HepG2 (cell line): ENCODE results near the gene SAP25. TPM values are rescaled to one million over a fixed set of nuclear protein-coding genes. Genes with fewer than 3 reads are reported as not detected.

Experiments
- ATAC-seq: fragments of 200-7000 bp; cut with Tn5 transposase; 3 replicates; pipeline ENCODE4 v1.9.1; 2020; ENCODE audit warnings: mild to moderate bottlenecking, moderate library complexity
- BruUV-seq: library from RNA; stranded (reverse); fragments of 400-500 nt; replicated peaks from 2 replicates; lab custom pipeline; 2021; lab: Mats Ljungman, UMichigan
- CTCF ChIA-PET: fragments of 300-600 bp; formaldehyde crosslinking; extraction: SDS; loops from one replicate; lab custom pipeline; 2021; ENCODE audit warnings: low total read pairs, inconsistent platforms, low intra/inter-chr PET ratio; lab: Yijun Ruan, JAX
- POLR2A ChIA-PET: fragments of 350-600 bp; sonication (Branson Sonifier 250); formaldehyde crosslinking; loops from one replicate; lab custom pipeline; 2020; ENCODE audit warnings: antibody characterized with exemption, inconsistent platforms; lab: Yijun Ruan, JAX
- DNase-seq: peaks from one replicate; pipeline ENCODE4 v3.0.0-alpha.2; 2015; ENCODE audit warnings: low spot score
- FAIRE-seq: peaks from 3 replicates; lab custom pipeline; 2011; peaks lifted over from hg19 to GRCh38; lab: Jason Lieb, UNC
- H2AFZ ChIP-seq: one replicate; pipeline ENCODE4 v1.6.1; 2011; ENCODE audit warnings: low read length, inconsistent platforms
- H3K27ac ChIP-seq: fragments of 300-600 bp; 3 replicates; pipeline ENCODE4 v1.8.0; 2011; ENCODE audit warnings: mixed run types, mild to moderate bottlenecking, mixed read lengths, low read length, inconsistent platforms; ENCODE audit not compliant: insufficient read depth; ENCODE audit errors: extremely low read length
- H3K27me3 ChIP-seq, 2 experiments: fragments of 200-600 bp in 1 of 2; 2 replicates in 1 of 2; 3 replicates in 1 of 2; pipeline versions ENCODE4 v1.6.0 to v1.8.0; 2011; ENCODE audit warnings: low read length in 2 of 2, mild to moderate bottlenecking in 2 of 2, moderate library complexity in 2 of 2, inconsistent platforms in 1 of 2; ENCODE audit not compliant: insufficient read depth in 2 of 2, control insufficient read depth in 1 of 2
- H3K36me3 ChIP-seq, 2 experiments: fragments of 200-600 bp in 1 of 2; replicated peaks in 1 of 2; 2 replicates in 1 of 2; 3 replicates in 1 of 2; pipeline versions ENCODE4 v1.5.1 to v1.8.0; 2011; ENCODE audit warnings: low read length in 2 of 2, inconsistent platforms in 1 of 2; ENCODE audit not compliant: insufficient read depth in 2 of 2, control insufficient read depth in 1 of 2
- H3K4me1 ChIP-seq: 2 replicates; pipeline ENCODE4 v1.5.1; 2012; ENCODE audit warnings: low read length, inconsistent platforms; ENCODE audit not compliant: insufficient read depth
- H3K4me2 ChIP-seq: 2 replicates; pipeline ENCODE4 v1.6.0; 2011; ENCODE audit warnings: low read depth, low read length, inconsistent platforms
- H3K4me3 ChIP-seq, 3 experiments: fragments of 200-600 bp in 1 of 3; sonication (generic), shearing (Covaris generic) in 1 of 3; replicated peaks in 1 of 3; 2 replicates each; pipeline ENCODE4 v1.5.1; 2011 to 2016; ENCODE audit warnings: low read length in 3 of 3, inconsistent platforms in 2 of 3, low read depth in 2 of 3, mild to moderate bottlenecking in 2 of 3, control low read depth in 1 of 3, mixed read lengths in 1 of 3; ENCODE audit not compliant: insufficient read depth in 1 of 3
- H3K79me2 ChIP-seq: one replicate; pipeline ENCODE4 v1.6.1; 2011; ENCODE audit warnings: low read length, inconsistent platforms; ENCODE audit not compliant: insufficient read depth
- H3K9ac ChIP-seq: 2 replicates; pipeline ENCODE4 v1.6.0; 2011; ENCODE audit warnings: mild to moderate bottlenecking, low read depth, low read length, inconsistent platforms; ENCODE audit not compliant: insufficient read depth
- H3K9me3 ChIP-seq: 2 replicates; pipeline ENCODE4 v1.5.1; 2012; ENCODE audit warnings: mild to moderate bottlenecking, low read length
- H4K20me1 ChIP-seq: 2 replicates; pipeline ENCODE4 v1.6.0; 2011; ENCODE audit warnings: inconsistent platforms, mild to moderate bottlenecking, low read length, moderate library complexity; ENCODE audit not compliant: insufficient read depth
- AGO1 ChIP-seq: fragments of 200-400 bp; formaldehyde crosslinking; IDR thresholded peaks from 2 replicates; pipeline ENCODE4 v1.6.1; 2017; ENCODE audit warnings: mild to moderate bottlenecking, low read depth, low read length, moderate library complexity; ENCODE audit not compliant: poor library complexity, severe bottlenecking
- AGO2 ChIP-seq: fragments of 200-400 bp; formaldehyde crosslinking; optimal IDR thresholded peaks from 2 replicates; pipeline ENCODE3; 2017; ENCODE audit warnings: mild to moderate bottlenecking, low read depth, low read length, moderate library complexity
- BRCA1 ChIP-seq: sonication (generic); formaldehyde crosslinking; IDR thresholded peaks from 2 replicates; pipeline ENCODE4 v1.4.0; 2020; ENCODE audit warnings: missing genetic modification reagents
- CHD2 ChIP-seq: IDR thresholded peaks from 2 replicates; pipeline ENCODE4 v1.6.1; 2011; ENCODE audit warnings: low read depth, low read length, improper control_type of control experiment
- ERF ChIP-seq: IDR thresholded peaks from 2 replicates; pipeline ENCODE4 v1.6.1; 2018; ENCODE audit warnings: missing biosample characterization, missing genetic modification reagents
- SPEN ChIP-seq: sonication (generic); formaldehyde crosslinking; IDR thresholded peaks from 2 replicates; pipeline ENCODE4 v1.5.1; 2020; ENCODE audit warnings: low read depth, mild to moderate bottlenecking, missing genetic modification reagents
- ZNF17 ChIP-seq: sonication (generic); formaldehyde crosslinking; IDR thresholded peaks from 2 replicates; pipeline ENCODE4 v1.5.0; 2020; ENCODE audit warnings: mild to moderate bottlenecking, missing genetic modification reagents
- ZNF329 ChIP-seq: sonication (generic); formaldehyde crosslinking; IDR thresholded peaks from 2 replicates; pipeline ENCODE4 v1.9.0; 2021; ENCODE audit warnings: low read depth, mild to moderate bottlenecking, missing genetic modification reagents
- ZNF343 ChIP-seq: sonication (generic); formaldehyde crosslinking; IDR thresholded peaks from 2 replicates; pipeline ENCODE4 v1.4.0; 2020; ENCODE audit warnings: mild to moderate bottlenecking, missing genetic modification reagents
- ZNF431 ChIP-seq: sonication (generic); formaldehyde crosslinking; IDR thresholded peaks from 2 replicates; pipeline ENCODE4 v1.9.0; 2022; ENCODE audit warnings: missing genetic modification reagents, low read depth, mild to moderate bottlenecking, borderline replicate concordance
- ZNF839 ChIP-seq: sonication (generic); formaldehyde crosslinking; IDR thresholded peaks from 2 replicates; pipeline ENCODE4 v1.4.0; 2020; ENCODE audit warnings: missing genetic modification reagents, mild to moderate bottlenecking, borderline replicate concordance
- WGBS: methylation state at CpG from one replicate; pipeline ENCODE4 v1.1.6; 2017; ENCODE audit warnings: low lambda C conversion rate; 5-methylcytosine and 5-hydroxymethylcytosine counted together
- in situ Hi-C: cut with HindIII; loops from 2 replicates; pipeline ENCODE4 v1.10.0; 2017; ENCODE audit warnings: low pct_unique_long_range_greater_than_20kb; ENCODE audit not compliant: extremely low pct_ligation_motif_present
- intact Hi-C: fragments of 100-400 bp; cut with micrococcal nuclease; formaldehyde crosslinking; loops from one replicate; pipeline ENCODE4 v1.10.0; 2022; ENCODE audit not compliant: unreplicated experiment
- polyA plus RNA-seq, 8 experiments: library from polyadenylated mRNA; depleted of rRNA in 3 of 8; stranded (reverse) in 7 of 8; unstranded in 1 of 8; fragments of >200 nt; fragmentation: Illumina TruSeq in 4 of 8; extraction: Trizol in 4 of 8; gene quantifications; 2 replicates each; pipeline versions ENCODE4 v1.2.1 to v1.2.3, GENCODE V29; 2011 to 2016; ENCODE audit warnings: low read depth in 4 of 8, missing spikeins in 1 of 8, mixed read lengths in 1 of 8; ENCODE audit not compliant: insufficient read depth in 1 of 8
- total RNA-seq, 5 experiments: library from RNA; depleted of rRNA; stranded (reverse); fragments of >200 nt; fragmentation: Illumina TruSeq; extraction: Trizol; gene quantifications; 2 replicates each; pipeline ENCODE4 v1.2.3, GENCODE V29; 2016; ENCODE audit warnings: low read depth in 1 of 5
- TF ChIP-seq, protein P1 (sequence below): sonication (generic); formaldehyde crosslinking; IDR thresholded peaks from 2 replicates; pipeline ENCODE4 v1.4.0; 2020; ENCODE audit warnings: missing genetic modification reagents, borderline replicate concordance
- TF ChIP-seq, protein P2 (sequence below): sonication (generic); formaldehyde crosslinking; IDR thresholded peaks from 2 replicates; pipeline ENCODE4 v1.5.0; 2020; ENCODE audit warnings: mild to moderate bottlenecking, missing genetic modification reagents

The SAP25 gene
- total and polyA plus RNA-seq, 2 of the 13 experiments (the other 11 are each of a cell fraction or from before 2014, with no cell fraction given), result 0.15 to 0.20 TPM

DNA sequence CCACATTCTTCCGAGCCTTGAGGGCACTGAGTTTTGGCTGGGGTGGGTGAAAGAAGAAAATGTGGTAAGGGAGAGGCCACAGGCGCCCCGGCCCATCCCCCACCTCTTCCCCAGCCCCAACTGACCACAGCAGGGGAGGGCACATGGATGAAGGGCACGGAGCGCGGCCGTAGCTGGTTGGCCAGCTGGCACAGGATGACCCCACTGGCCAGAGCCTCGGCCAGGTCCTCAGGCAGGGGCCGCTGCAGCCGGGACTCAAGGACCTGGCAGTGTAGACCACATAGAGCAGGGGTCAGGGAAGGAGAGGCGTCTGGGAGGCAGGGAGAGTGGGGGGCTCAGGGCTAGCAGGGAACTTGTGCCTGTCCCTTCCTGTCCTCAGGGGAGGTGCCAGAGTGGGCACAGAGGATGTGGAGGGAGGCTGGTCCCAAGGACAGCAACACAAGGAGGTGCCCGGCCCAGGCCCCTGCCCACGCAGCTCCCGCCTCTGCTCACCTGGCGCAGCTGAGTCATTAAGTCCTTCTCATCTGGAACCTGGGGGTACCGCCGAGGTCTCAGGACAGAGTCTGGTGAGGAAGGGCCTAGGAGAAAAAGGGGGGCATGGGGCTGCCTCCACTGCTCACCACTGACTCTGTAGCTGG lies 2.2 kb upstream of the SAP25 start:
- ATAC-seq, result no peak
- Histone ChIP-seq H3K27ac (no peak overlapping the region), H4K20me1 (no peaks in the 10 kb centered on the region), H3K36me3 (peaks cover 9 to 21% of the 10 kb centered on the region in 2 experiments; a peak in 4 of 5 replicates), H3K9me3 (no peaks in the 10 kb centered on the region), H2AFZ (no peak overlapping the region), H3K4me1 (peaks cover 24% of the 10 kb centered on the region), H3K9ac (no peak overlapping the region), H3K27me3 (no peaks in the 10 kb centered on the region), H3K4me3 (no peak overlapping the region), H3K79me2 (no peaks in the 10 kb centered on the region), H3K4me2 (no peak overlapping the region)
- BruUV-seq, result no TSS peak
- in situ Hi-C loops, result no loop called here
- no peak for DNase-seq
- intact Hi-C loops, result no loop called here
- 89% methylated on average over 8 of the region's 17 CpGs for WGBS
- FAIRE-seq, result no peak
- ChIA-PET CTCF (no interaction called here), POLR2A (no interaction called here)
- TF ChIP-seq CHD2, result peak; percentile 14; the same call in 1 of the 2 replicates
- peak; percentile 39 for TF ChIP-seq AGO2
- peak; percentile 88 for TF ChIP-seq AGO1
- TF ChIP-seq ZNF839, result no peak

DNA sequence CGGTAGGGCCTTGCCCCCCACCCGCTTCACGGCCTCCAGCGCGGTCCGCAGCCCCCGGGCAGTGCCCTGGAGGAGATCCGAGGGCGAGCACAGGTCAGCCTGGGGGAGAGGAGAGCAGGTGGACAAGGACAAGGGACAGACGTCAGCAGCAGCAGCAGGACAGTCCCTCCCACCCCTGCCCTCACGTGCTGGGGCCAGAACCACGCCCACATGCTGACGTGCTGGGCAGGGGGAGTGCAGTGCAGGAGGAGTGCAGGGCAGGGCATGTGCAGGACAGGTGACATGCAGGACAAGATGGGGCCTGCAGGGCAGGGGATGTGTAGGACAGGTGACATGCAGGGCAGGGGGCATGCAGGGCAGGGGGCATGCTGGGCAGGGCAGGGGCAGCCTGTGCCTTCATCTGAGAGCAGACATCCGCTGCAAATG lies 1.5 kb upstream of the SAP25 start:
- WGBS, result 94% methylated on average over 13 of the region's 14 CpGs
- H3K4me1 ChIP-seq, result peaks cover 30% of the 10 kb centered on the region
- TF ChIP-seq SPEN (CRISPR knock-in tag) (no peak), ZNF17 (CRISPR knock-in tag) (no peak), ZNF431 (CRISPR knock-in tag) (no peak), ERF (CRISPR knock-in tag) (no peak), BRCA1 (CRISPR knock-in tag) (no peak), ZNF329 (CRISPR knock-in tag) (no peak), ZNF343 (no peak)
- TF ChIP-seq, protein P1, sequence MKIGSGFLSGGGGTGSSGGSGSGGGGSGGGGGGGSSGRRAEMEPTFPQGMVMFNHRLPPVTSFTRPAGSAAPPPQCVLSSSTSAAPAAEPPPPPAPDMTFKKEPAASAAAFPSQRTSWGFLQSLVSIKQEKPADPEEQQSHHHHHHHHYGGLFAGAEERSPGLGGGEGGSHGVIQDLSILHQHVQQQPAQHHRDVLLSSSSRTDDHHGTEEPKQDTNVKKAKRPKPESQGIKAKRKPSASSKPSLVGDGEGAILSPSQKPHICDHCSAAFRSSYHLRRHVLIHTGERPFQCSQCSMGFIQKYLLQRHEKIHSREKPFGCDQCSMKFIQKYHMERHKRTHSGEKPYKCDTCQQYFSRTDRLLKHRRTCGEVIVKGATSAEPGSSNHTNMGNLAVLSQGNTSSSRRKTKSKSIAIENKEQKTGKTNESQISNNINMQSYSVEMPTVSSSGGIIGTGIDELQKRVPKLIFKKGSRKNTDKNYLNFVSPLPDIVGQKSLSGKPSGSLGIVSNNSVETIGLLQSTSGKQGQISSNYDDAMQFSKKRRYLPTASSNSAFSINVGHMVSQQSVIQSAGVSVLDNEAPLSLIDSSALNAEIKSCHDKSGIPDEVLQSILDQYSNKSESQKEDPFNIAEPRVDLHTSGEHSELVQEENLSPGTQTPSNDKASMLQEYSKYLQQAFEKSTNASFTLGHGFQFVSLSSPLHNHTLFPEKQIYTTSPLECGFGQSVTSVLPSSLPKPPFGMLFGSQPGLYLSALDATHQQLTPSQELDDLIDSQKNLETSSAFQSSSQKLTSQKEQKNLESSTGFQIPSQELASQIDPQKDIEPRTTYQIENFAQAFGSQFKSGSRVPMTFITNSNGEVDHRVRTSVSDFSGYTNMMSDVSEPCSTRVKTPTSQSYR (CRISPR knock-in tag), result no peak
- TF ChIP-seq, protein P2, sequence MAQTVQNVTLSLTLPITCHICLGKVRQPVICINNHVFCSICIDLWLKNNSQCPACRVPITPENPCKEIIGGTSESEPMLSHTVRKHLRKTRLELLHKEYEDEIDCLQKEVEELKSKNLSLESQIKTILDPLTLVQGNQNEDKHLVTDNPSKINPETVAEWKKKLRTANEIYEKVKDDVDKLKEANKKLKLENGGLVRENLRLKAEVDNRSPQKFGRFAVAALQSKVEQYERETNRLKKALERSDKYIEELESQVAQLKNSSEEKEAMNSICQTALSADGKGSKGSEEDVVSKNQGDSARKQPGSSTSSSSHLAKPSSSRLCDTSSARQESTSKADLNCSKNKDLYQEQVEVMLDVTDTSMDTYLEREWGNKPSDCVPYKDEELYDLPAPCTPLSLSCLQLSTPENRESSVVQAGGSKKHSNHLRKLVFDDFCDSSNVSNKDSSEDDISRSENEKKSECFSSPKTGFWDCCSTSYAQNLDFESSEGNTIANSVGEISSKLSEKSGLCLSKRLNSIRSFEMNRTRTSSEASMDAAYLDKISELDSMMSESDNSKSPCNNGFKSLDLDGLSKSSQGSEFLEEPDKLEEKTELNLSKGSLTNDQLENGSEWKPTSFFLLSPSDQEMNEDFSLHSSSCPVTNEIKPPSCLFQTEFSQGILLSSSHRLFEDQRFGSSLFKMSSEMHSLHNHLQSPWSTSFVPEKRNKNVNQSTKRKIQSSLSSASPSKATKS (CRISPR knock-in tag), result no peak

More for the DNA sequence above, 1.5 kb upstream of the SAP25 start:
- ATAC-seq (no peak), DNase-seq (no peak), FAIRE-seq (no peak)
- no peaks in the 10 kb centered on the region for H3K9me3 ChIP-seq
- H4K20me1 ChIP-seq, result no peaks in the 10 kb centered on the region
- no peaks in the 10 kb centered on the region for H3K79me2 ChIP-seq
- no peak overlapping the region for H3K27ac ChIP-seq
- ChIA-PET POLR2A (no interaction called here), CTCF (no interaction called here)
- in situ Hi-C loops (no loop called here), intact Hi-C loops (no loop called here)
- H3K4me3 ChIP-seq, result no peak overlapping the region
- BruUV-seq, result no TSS peak
- no peak overlapping the region for H2AFZ ChIP-seq
- no peaks in the 10 kb centered on the region for H3K27me3 ChIP-seq
- no peak overlapping the region for H3K9ac ChIP-seq
- H3K4me2 ChIP-seq, result no peak overlapping the region
- peaks cover 7 to 15% of the 10 kb centered on the region in 2 experiments; a peak in 1 of 5 replicates for H3K36me3 ChIP-seq
